Body of pancreas (tissue), 4 donors: ENCODE measurements around the gene C6orf58. TPM values are rescaled to one million over a fixed set of nuclear protein-coding genes. Genes with fewer than 3 reads are reported as not detected.

Experiments
- ATAC-seq: fragments of 150-250 bp; one replicate; pipeline ENCODE4 v1.9.1; 2016
- DNase-seq, 4 donors: peaks; one replicate each; pipeline ENCODE4 v3.0.0-alpha.2; 2019
- H3K27ac ChIP-seq, 4 donors: fragments of 200-600 bp; sonication (generic); 1 replicate in 3 of 4; 2 replicates in 1 of 4; pipeline versions ENCODE4 v1.5.1 to v1.6.1; 2016 to 2019; ENCODE audit warnings: mild to moderate bottlenecking in 1 of 4, mixed read lengths in 1 of 4, moderate library complexity in 1 of 4
- H3K27me3 ChIP-seq, 2 donors: fragments of 200-600 bp; sonication (generic); one replicate each; pipeline ENCODE4 v1.6.0; 2016; ENCODE audit warnings: mild to moderate bottlenecking in 1 of 2
- H3K36me3 ChIP-seq, 2 donors: fragments of 200-600 bp; sonication (generic); replicated peaks in 1 of 2; 2 replicates each; pipeline ENCODE4 v1.5.1; 2016; ENCODE audit warnings: low read depth in 2 of 2; ENCODE audit not compliant: insufficient read depth in 1 of 2
- H3K4me1 ChIP-seq: fragments of 200-600 bp; sonication (generic); one replicate; pipeline ENCODE4 v1.6.0; 2016
- H3K4me3 ChIP-seq, 2 donors: fragments of 200-600 bp; sonication (generic); 1 replicate in 1 of 2; 2 replicates in 1 of 2; pipeline ENCODE4 v1.5.1; 2016 to 2019
- H3K9me3 ChIP-seq, 3 donors: fragments of 200-600 bp; sonication (generic); 1 replicate in 2 of 3; 2 replicates in 1 of 3; pipeline ENCODE4 v1.5.1; 2016
- CTCF ChIP-seq, 7 experiments: fragments of 450-650 bp in 4 of 7; fragments of 200-600 bp in 3 of 7; sonication (generic) in 3 of 7; IDR thresholded peaks; one replicate each; pipeline ENCODE4 v1.5.1; 2016 to 2019; ENCODE audit warnings: antibody characterized with exemption in 7 of 7
- POLR2A ChIP-seq, 3 donors: fragments of 450-650 bp; IDR thresholded peaks; one replicate each; pipeline ENCODE4 v1.6.1; 2016; ENCODE audit warnings: antibody characterized with exemption in 3 of 3, mild to moderate bottlenecking in 2 of 3
- WGBS, 2 donors: methylation state at CpG; one replicate each; pipeline ENCODE4 v1.1.5; 2017; 5-methylcytosine and 5-hydroxymethylcytosine counted together
- intact Hi-C: fragments of 100-400 bp; cut with DNase I; formaldehyde crosslinking; loops from one replicate; pipeline ENCODE4 v1.15.1; 2023
- total RNA-seq, 2 donors: library from RNA; depleted of rRNA; stranded (reverse); fragments of >200 nt; gene quantifications; one replicate each; pipeline ENCODE4 v1.1.0, GENCODE V29; 2016

C6orf58 gene
- total RNA-seq, 2 donors from 2014 or later: not detected

GRCh38 chr6:127606131-127606562 is 29.2 kb downstream of the C6orf58 start:
- Histone ChIP-seq H3K4me3 (no peak overlapping the region), H3K36me3 (no peaks in the 10 kb centered on the region), H3K9me3 (no peaks in the 10 kb centered on the region), H3K27me3 (no peaks in the 10 kb centered on the region), H3K4me1 (no peaks in the 10 kb centered on the region), H3K27ac (no peak overlapping the region)
- no peak for DNase-seq
- intact Hi-C loops: no loop called here
- no peak for ATAC-seq
- TF ChIP-seq CTCF (IDR thresholded peaks at IDR 0.05): no peak
- TF ChIP-seq POLR2A (IDR thresholded peaks at IDR 0.05): no peak
- 49% methylated on average over 3 of the region's 3 CpGs; no CpG with 5 or more reads in 1 of the 2 donors for WGBS, 2 donors

GRCh38 chr6:127608554-127609270 is 31.7 kb downstream of the C6orf58 start:
- TF ChIP-seq CTCF (IDR thresholded peaks at IDR 0.05) (no peak), POLR2A (IDR thresholded peaks at IDR 0.05) (no peak)

GRCh38 chr6:127618729-127619128 is 41.8 kb downstream of the C6orf58 start:
- no peak for DNase-seq
- ATAC-seq: no peak
- H3K4me3 ChIP-seq: no peak overlapping the region
- no peak for TF ChIP-seq CTCF (IDR thresholded peaks at IDR 0.05)
- no peak for TF ChIP-seq POLR2A (IDR thresholded peaks at IDR 0.05)
- no peaks in the 10 kb centered on the region for H3K27me3 ChIP-seq
- H3K4me1 ChIP-seq: no peaks in the 10 kb centered on the region
- H3K9me3 ChIP-seq: no peaks in the 10 kb centered on the region
- WGBS, 2 donors: 55 to 71% methylated on average over 5 of the region's 5 CpGs
- H3K36me3 ChIP-seq: no peaks in the 10 kb centered on the region
- intact Hi-C loops: no loop called here
- H3K27ac ChIP-seq: no peak overlapping the region

More at GRCh38 chr6:127608554-127609270, 31.7 kb downstream of the C6orf58 start:
- H3K27ac ChIP-seq: no peak overlapping the region
- no peaks in the 10 kb centered on the region for H3K9me3 ChIP-seq
- no peaks in the 10 kb centered on the region for H3K4me1 ChIP-seq
- ATAC-seq: no peak
- intact Hi-C loops: no loop called here
- H3K36me3 ChIP-seq: no peaks in the 10 kb centered on the region
- 66 to 72% methylated on average over 3 of the region's 3 CpGs for WGBS, 2 donors
- no peaks in the 10 kb centered on the region for H3K27me3 ChIP-seq
- no peak overlapping the region for H3K4me3 ChIP-seq
- no peak for DNase-seq

- no peak for TF ChIP-seq CTCF (IDR thresholded peaks at IDR 0.05)
- no peak for TF ChIP-seq POLR2A (IDR thresholded peaks at IDR 0.05)
- Histone ChIP-seq H3K36me3 (no peaks in the 10 kb centered on the region), H3K9me3 (no peaks in the 10 kb centered on the region), H3K4me1 (no peaks in the 10 kb centered on the region), H3K4me3 (no peak overlapping the region), H3K27ac (no peak overlapping the region), H3K27me3 (no peaks in the 10 kb centered on the region)
- intact Hi-C loops: loop anchor here (10.0 kb wide), 1 partner anchor 76 kb away; no protein-coding TSS in a partner anchor
- ATAC-seq (no peak), DNase-seq (no peak)
- 68 to 74% methylated on average over 1 of the region's 1 CpG for WGBS, 2 donors
Observed at GRCh38 chr6:127630800-127631199, 53.8 kb downstream of the C6orf58 start.

- Histone ChIP-seq H3K4me1 (no peaks in the 10 kb centered on the region), H3K4me3 (no peak overlapping the region), H3K9me3 (no peaks in the 10 kb centered on the region), H3K36me3 (no peaks in the 10 kb centered on the region), H3K27ac (no peak overlapping the region), H3K27me3 (no peaks in the 10 kb centered on the region)
- TF ChIP-seq POLR2A (IDR thresholded peaks at IDR 0.05): no peak
- TF ChIP-seq CTCF (IDR thresholded peaks at IDR 0.05): no peak
- intact Hi-C loops: loop anchor here (10.0 kb wide), 1 partner anchor 79 kb away; no protein-coding TSS in a partner anchor
- no peak for ATAC-seq
- no peak for DNase-seq
Observed at GRCh38 chr6:127634178-127634577, 57.2 kb downstream of the C6orf58 start.
